Hematopoietic multipotent progenitor cell treated with erythropoietin and hydrocortisone succinate and interleukin-3 and kit ligand, for 15 days (in vitro differentiated cells): ENCODE results near the gene ACVRL1.

Source experiments
- DNase-seq: peaks from one replicate; pipeline ENCODE4 v3.0.0-alpha.2; 2015; ENCODE audit warnings: low spot score

The ACVRL1 gene

GRCh38 chr12:51970904-51971646, 63.8 kb downstream of the ACVRL1 start:
- no peak for DNase-seq

- no peak for DNase-seq
These were observed 64.5 kb downstream of the ACVRL1 start for GRCh38 chr12:51971679-51972421.

DNA sequence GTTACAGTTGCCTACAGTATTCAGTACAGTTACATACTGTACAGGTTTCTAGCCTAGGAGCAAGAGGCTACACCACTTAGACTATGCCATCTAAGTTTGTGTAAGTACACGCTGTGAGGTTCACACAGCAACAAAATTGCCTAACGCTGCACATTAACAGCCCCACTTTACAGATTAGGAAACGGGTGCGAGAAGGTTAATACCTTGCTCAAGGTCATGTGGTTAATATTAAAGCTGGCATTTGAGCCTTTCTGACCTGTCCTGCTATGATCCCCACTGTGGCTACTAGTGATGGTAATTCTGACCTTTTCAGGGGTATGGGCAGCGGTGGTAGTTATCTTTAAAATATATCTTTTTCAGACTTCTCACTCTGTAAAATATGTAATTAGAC, 65.1 kb downstream of the ACVRL1 start:
- no peak for DNase-seq

DNA sequence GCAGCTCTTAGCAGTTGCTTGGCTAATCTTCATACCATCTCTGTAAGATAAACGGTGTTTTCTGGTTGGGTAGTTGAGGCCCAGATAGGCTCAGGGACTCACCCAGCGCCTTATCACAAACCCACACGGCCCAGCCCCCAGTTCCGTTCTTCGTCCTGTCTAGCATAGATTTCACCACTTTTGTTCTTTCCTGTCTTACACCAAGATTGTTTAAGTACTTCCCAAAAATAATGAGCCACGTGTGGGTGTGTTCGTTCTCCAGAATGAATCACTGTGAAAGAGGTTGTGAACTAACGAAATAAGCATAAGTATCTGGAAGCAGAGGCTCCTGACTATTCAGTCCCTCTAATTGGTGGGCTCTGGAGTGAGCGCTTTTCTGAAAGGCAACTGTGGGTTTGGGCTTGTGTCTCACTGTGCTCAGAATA, 65.6 kb downstream of the ACVRL1 start:
- no peak for DNase-seq
